Trophoblast cell (in vitro differentiated cells and primary cell): Measurements from ENCODE around the gene GRIK4.

ENCODE experiments used
- DNase-seq, 2 donors: peaks; one replicate each; pipeline ENCODE4 v3.0.0-alpha.2; 2016
- H2AFZ ChIP-seq: 2 replicates; pipeline ENCODE4 v1.6.1; 2013; ENCODE audit warnings: low read length, moderate library complexity, mild to moderate bottlenecking; ENCODE audit not compliant: insufficient read depth, poor library complexity
- H2AK5ac ChIP-seq: 2 replicates; pipeline ENCODE4 v1.6.1; 2013; ENCODE audit warnings: mild to moderate bottlenecking, low read length
- H2BK120ac ChIP-seq: 2 replicates; pipeline ENCODE4 v1.6.1; 2013; ENCODE audit warnings: low read length, mild to moderate bottlenecking, moderate library complexity; ENCODE audit not compliant: insufficient read depth, poor library complexity
- H2BK12ac ChIP-seq: 2 replicates; pipeline ENCODE4 v1.6.1; 2013; ENCODE audit warnings: mild to moderate bottlenecking, low read length, moderate library complexity
- H2BK5ac ChIP-seq: 2 replicates; pipeline ENCODE4 v1.6.1; 2013; ENCODE audit warnings: low read length, low read depth, moderate library complexity, mild to moderate bottlenecking; ENCODE audit not compliant: poor library complexity
- H3K14ac ChIP-seq: 2 replicates; pipeline ENCODE4 v1.6.1; 2013; ENCODE audit warnings: mild to moderate bottlenecking, low read length
- H3K18ac ChIP-seq: 2 replicates; pipeline ENCODE4 v1.6.1; 2013; ENCODE audit warnings: mild to moderate bottlenecking, low read length
- H3K23ac ChIP-seq: 2 replicates; pipeline ENCODE4 v1.6.1; 2013; ENCODE audit warnings: low read length
- H3K27ac ChIP-seq: 2 replicates; pipeline ENCODE4 v1.5.1; 2013; ENCODE audit warnings: low read depth, mild to moderate bottlenecking, inconsistent platforms, low read length, moderate library complexity
- H3K27me3 ChIP-seq: 2 replicates; pipeline ENCODE4 v1.6.1; 2013; ENCODE audit warnings: inconsistent platforms, mild to moderate bottlenecking, low read length, moderate library complexity; ENCODE audit not compliant: insufficient read depth
- H3K36me3 ChIP-seq, 2 experiments: 1 replicate in 1 of 2; 2 replicates in 1 of 2; pipeline ENCODE4 v1.6.1; 2013; ENCODE audit warnings: low read length in 2 of 2, mild to moderate bottlenecking in 2 of 2, moderate library complexity in 1 of 2; ENCODE audit not compliant: insufficient read depth in 2 of 2, control insufficient read depth in 1 of 2
- H3K4ac ChIP-seq: 2 replicates; pipeline ENCODE4 v1.6.1; 2013; ENCODE audit warnings: low read depth, mild to moderate bottlenecking, low read length, moderate library complexity
- H3K4me1 ChIP-seq, 2 experiments: 1 replicate in 1 of 2; 2 replicates in 1 of 2; pipeline ENCODE4 v1.6.1; 2013; ENCODE audit warnings: low read length in 2 of 2, mild to moderate bottlenecking in 2 of 2, moderate library complexity in 1 of 2; ENCODE audit not compliant: insufficient read depth in 2 of 2, control insufficient read depth in 1 of 2
- H3K4me2 ChIP-seq: 2 replicates; pipeline ENCODE4 v1.6.1; 2013; ENCODE audit warnings: inconsistent platforms, mild to moderate bottlenecking, low read length, moderate library complexity
- H3K4me3 ChIP-seq: 2 replicates; pipeline ENCODE4 v1.5.1; 2013; ENCODE audit warnings: mild to moderate bottlenecking, low read depth, low read length, inconsistent platforms
- H3K79me1 ChIP-seq: one replicate; pipeline ENCODE4 v1.6.1; 2013; ENCODE audit warnings: low read length
- H3K79me2 ChIP-seq: 2 replicates; pipeline ENCODE4 v1.6.1; 2013; ENCODE audit warnings: low read length, mild to moderate bottlenecking; ENCODE audit not compliant: control insufficient read depth, insufficient read depth, poor library complexity
- H3K9ac ChIP-seq: 2 replicates; pipeline ENCODE4 v1.6.1; 2013; ENCODE audit warnings: mild to moderate bottlenecking, low read length
- H3K9me3 ChIP-seq: 2 replicates; pipeline ENCODE4 v1.6.1; 2013; ENCODE audit warnings: low read depth, mild to moderate bottlenecking, control low read depth, inconsistent platforms, low read length; ENCODE audit not compliant: insufficient read depth
- H4K12ac ChIP-seq: 2 replicates; pipeline ENCODE4 v1.6.1; 2013; ENCODE audit warnings: low read depth, mild to moderate bottlenecking, low read length, moderate library complexity
- H4K8ac ChIP-seq: 2 replicates; pipeline ENCODE4 v1.6.1; 2013; ENCODE audit warnings: low read depth, mild to moderate bottlenecking, low read length, moderate library complexity
- H4K91ac ChIP-seq: one replicate; pipeline ENCODE4 v1.6.1; 2013; ENCODE audit warnings: low read depth, mild to moderate bottlenecking, low read length, moderate library complexity
- WGBS: extraction: QIAGEN DNeasy Blood & Tissue Kit; methylation state at CpG from one replicate; pipeline ENCODE4 v1.1.7; 2013; ENCODE audit warnings: missing lambda C conversion rate; ENCODE audit not compliant: insufficient read length, insufficient coverage; ENCODE audit errors: extremely low coverage; 5-methylcytosine and 5-hydroxymethylcytosine counted together

Gene GRIK4

DNA sequence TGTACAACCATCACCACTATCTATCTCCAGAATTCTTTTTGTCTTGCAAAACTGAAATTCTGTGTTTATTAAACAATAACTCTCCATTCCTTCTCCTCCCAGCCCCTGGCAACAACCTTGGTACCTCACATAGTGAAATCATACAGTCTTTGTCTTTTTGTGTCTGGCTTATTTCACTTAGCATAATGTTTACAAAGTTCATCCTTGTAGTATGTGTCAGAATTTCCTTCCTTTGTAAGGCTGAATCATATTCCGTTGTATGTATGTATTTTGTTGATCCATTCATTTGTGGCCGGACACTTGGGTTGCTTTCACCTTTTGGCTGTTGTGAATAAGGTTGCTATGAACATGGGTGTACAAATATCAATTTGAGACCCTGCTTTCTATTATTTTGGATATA, 268.7 kb downstream of the GRIK4 start:
- Histone ChIP-seq H3K79me1 (no peaks in the 10 kb centered on the region), H3K27ac (no peak overlapping the region), H3K23ac (no peak overlapping the region), H3K9me3 (no peaks in the 10 kb centered on the region), H2AK5ac (no peak overlapping the region), H2BK5ac (no peak overlapping the region), H4K12ac (no peak overlapping the region), H3K18ac (no peak overlapping the region), H3K4me3 (no peak overlapping the region), H3K4me1 (no peaks in the 10 kb centered on the region), H3K4ac (no peak overlapping the region), H3K79me2 (no peaks in the 10 kb centered on the region), H4K91ac (no peak overlapping the region), H3K9ac (no peak overlapping the region), H2BK12ac (no peak overlapping the region), H4K8ac (no peak overlapping the region), H3K14ac (no peak overlapping the region), H3K27me3 (no peaks in the 10 kb centered on the region), H3K4me2 (no peak overlapping the region), H2BK120ac (no peak overlapping the region), H2AFZ (no peak overlapping the region), H3K36me3 (no peaks in the 10 kb centered on the region)
- no CpG with 5 or more reads among the region's 2 CpGs for WGBS
- no peak for DNase-seq

DNA sequence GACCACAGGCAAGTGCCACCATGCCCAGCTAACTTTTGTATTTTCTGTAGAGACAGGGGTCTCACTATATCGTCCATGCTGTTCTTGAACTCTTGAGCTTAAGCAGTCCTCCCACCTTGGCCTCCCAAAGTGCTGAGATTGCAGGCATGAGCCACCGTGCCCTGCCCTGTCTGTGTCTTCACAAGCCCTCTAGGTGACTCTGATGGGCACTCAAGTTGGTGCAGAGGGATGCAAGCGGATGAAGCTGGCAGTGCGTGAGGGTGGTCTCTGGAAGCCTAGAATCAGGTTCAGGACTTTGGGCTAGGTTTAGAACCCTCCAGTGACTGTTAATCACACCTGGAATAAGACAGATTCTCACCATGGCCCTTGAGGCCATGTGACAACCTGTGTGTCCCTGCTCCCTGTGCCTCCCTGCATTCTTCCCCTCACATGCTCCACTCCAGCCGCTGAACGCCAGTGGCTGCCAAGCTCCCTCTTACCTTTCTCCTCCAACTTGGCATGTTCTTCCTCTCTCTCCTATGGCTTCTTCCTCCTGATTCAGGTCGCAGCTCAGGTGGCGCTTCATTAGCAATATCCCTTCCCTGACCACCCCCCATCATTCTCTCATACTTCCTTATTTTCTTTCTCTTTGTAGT, 270.1 kb downstream of the GRIK4 start:
- Histone ChIP-seq H3K9ac (no peak overlapping the region), H4K8ac (no peak overlapping the region), H3K79me2 (no peaks in the 10 kb centered on the region), H3K79me1 (no peaks in the 10 kb centered on the region), H3K14ac (no peak overlapping the region), H3K27ac (no peak overlapping the region), H3K4me1 (no peaks in the 10 kb centered on the region), H3K9me3 (no peaks in the 10 kb centered on the region), H3K18ac (no peak overlapping the region), H3K36me3 (no peaks in the 10 kb centered on the region), H3K4me3 (no peak overlapping the region), H2BK5ac (no peak overlapping the region), H3K4me2 (no peak overlapping the region), H2BK12ac (no peak overlapping the region), H3K27me3 (no peaks in the 10 kb centered on the region), H3K4ac (no peak overlapping the region), H2AFZ (no peak overlapping the region), H4K91ac (no peak overlapping the region), H2BK120ac (no peak overlapping the region), H2AK5ac (no peak overlapping the region), H3K23ac (no peak overlapping the region), H4K12ac (no peak overlapping the region)
- DNase-seq: no peak
- WGBS: no CpG with 5 or more reads among the region's 8 CpGs

DNA sequence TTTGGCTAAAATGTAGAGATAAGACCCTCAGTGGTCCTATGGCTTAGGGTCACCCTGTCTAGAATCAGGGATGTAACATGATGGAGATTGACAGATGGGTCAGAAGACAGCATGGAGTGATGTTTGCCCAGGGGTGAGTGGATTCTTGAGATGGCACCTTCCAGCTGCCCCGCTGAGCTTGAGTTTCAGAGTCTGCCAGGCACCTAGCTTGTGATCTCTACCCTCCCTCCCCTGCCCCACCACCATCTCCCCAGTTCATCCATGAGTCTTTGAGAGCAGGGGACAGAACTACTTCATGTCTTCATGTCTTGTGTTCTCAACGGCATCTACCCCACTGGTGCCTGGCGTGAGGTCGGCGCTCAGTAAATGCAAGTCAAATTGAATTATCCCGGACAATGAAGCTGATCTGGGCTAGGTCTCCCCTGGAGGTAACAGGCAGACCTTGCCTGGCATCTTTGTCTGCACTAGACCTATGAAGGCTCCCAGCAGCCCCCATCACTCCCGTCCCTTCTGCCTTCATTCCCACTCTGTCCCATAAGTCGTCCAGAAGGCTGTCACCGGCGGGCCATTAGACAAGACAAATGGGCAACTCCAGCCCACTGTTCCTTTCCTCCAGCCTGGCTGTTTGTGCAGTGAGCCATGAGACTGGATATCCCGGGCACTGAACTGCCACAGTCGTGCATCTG, 273.2 kb downstream of the GRIK4 start:
- no peaks in the 10 kb centered on the region for H3K4me1 ChIP-seq
- H3K4me3 ChIP-seq: no peak overlapping the region
- H4K91ac ChIP-seq: no peak overlapping the region
- no peak overlapping the region for H3K9ac ChIP-seq
- DNase-seq: no peak
- no peak overlapping the region for H2BK5ac ChIP-seq
- H2AK5ac ChIP-seq: no peak overlapping the region
- H3K4me2 ChIP-seq: no peak overlapping the region
- peaks cover 2% of the 10 kb centered on the region for H3K9me3 ChIP-seq
- no peak overlapping the region for H4K12ac ChIP-seq
- no peaks in the 10 kb centered on the region for H3K36me3 ChIP-seq
- H3K79me2 ChIP-seq: no peaks in the 10 kb centered on the region
- no peaks in the 10 kb centered on the region for H3K79me1 ChIP-seq
- WGBS: no CpG with 5 or more reads among the region's 12 CpGs
- no peak overlapping the region for H3K14ac ChIP-seq
- H2BK12ac ChIP-seq: no peak overlapping the region
- H3K18ac ChIP-seq: no peak overlapping the region
- H3K4ac ChIP-seq: no peak overlapping the region
- H3K23ac ChIP-seq: no peak overlapping the region
- no peak overlapping the region for H4K8ac ChIP-seq
- H2AFZ ChIP-seq: no peak overlapping the region
- H3K27ac ChIP-seq: no peak overlapping the region
- H2BK120ac ChIP-seq: no peak overlapping the region
- H3K27me3 ChIP-seq: no peaks in the 10 kb centered on the region

DNA sequence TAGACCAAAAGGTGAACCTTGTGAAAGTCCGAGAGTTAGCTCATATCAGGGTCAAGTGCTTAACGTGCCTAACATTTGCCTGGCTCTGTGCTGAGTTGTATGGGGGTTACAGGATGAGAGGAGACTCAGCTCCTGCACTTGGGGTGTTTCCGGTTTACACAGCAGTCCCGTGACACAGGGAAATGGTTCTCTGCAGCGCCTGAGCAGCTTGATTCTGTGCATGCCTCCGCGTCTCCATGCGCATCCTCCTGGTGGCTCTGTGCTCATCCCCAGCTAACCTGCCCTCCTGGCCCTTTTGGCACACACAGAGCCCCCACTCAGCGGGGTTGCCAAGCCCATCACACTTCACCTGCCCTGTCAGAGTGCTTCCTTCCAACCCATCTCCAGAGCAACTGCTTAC, 274.0 kb downstream of the GRIK4 start:
- WGBS: no CpG with 5 or more reads among the region's 9 CpGs
- H3K23ac ChIP-seq: no peak overlapping the region

More for the DNA sequence above, 274.0 kb downstream of the GRIK4 start:
- no peak overlapping the region for H3K9ac ChIP-seq
- H4K12ac ChIP-seq: no peak overlapping the region
- no peak overlapping the region for H4K8ac ChIP-seq
- H3K18ac ChIP-seq: no peak overlapping the region
- H3K79me2 ChIP-seq: no peaks in the 10 kb centered on the region
- H3K9me3 ChIP-seq: peaks cover 2% of the 10 kb centered on the region
- H2AK5ac ChIP-seq: no peak overlapping the region
- H4K91ac ChIP-seq: no peak overlapping the region
- H3K4me2 ChIP-seq: no peak overlapping the region
- H2BK5ac ChIP-seq: no peak overlapping the region
- H3K27me3 ChIP-seq: no peaks in the 10 kb centered on the region
- H3K27ac ChIP-seq: no peak overlapping the region
- H3K36me3 ChIP-seq: no peaks in the 10 kb centered on the region
- H2AFZ ChIP-seq: no peak overlapping the region
- H2BK12ac ChIP-seq: no peak overlapping the region
- no peak overlapping the region for H3K14ac ChIP-seq
- no peaks in the 10 kb centered on the region for H3K79me1 ChIP-seq
- no peak for DNase-seq
- no peak overlapping the region for H2BK120ac ChIP-seq
- no peaks in the 10 kb centered on the region for H3K4me1 ChIP-seq
- H3K4me3 ChIP-seq: no peak overlapping the region
- H3K4ac ChIP-seq: no peak overlapping the region
